Ovary (tissue), 9 donors: ENCODE results near the gene HS1BP3. TPM values are rescaled to one million over a fixed set of nuclear protein-coding genes. Genes with fewer than 3 reads are reported as not detected.

Experiments
- DNase-seq, 5 donors: peaks; one replicate each; pipeline ENCODE4 v3.0.0-alpha.2; 2019 to 2020
- H3K27ac ChIP-seq, 2 donors: fragments of 200-600 bp; one replicate each; pipeline versions ENCODE4 v1.5.1 to v1.8.0; 2019 to 2022
- H3K27me3 ChIP-seq: fragments of 200-600 bp; one replicate; pipeline ENCODE4 v1.8.0; 2022
- H3K36me3 ChIP-seq: fragments of 200-600 bp; sonication (generic); one replicate; pipeline ENCODE4 v1.5.1; 2019
- H3K4me1 ChIP-seq: one replicate; pipeline ENCODE4 v1.8.1; 2013; ENCODE audit warnings: mild to moderate bottlenecking, moderate library complexity; ENCODE audit not compliant: insufficient read depth
- H3K4me3 ChIP-seq: fragments of 200-600 bp; sonication (generic); one replicate; pipeline ENCODE4 v1.5.1; 2017
- H3K9me3 ChIP-seq, 2 donors: fragments of 200-600 bp in 1 of 2; sonication (generic) in 1 of 2; one replicate each; pipeline versions ENCODE4 v1.5.1 to v1.8.1; 2013 to 2019; ENCODE audit warnings: mild to moderate bottlenecking in 1 of 2, moderate library complexity in 1 of 2
- EP300 ChIP-seq: sonication (generic); formaldehyde crosslinking; IDR thresholded peaks from one replicate; pipeline ENCODE4 v1.6.1; 2017; ENCODE audit warnings: antibody characterized with exemption
- POLR2A ChIP-seq: fragments of 450-650 bp; IDR thresholded peaks from one replicate; pipeline ENCODE4 v1.6.1; 2017; ENCODE audit warnings: antibody characterized with exemption, mild to moderate bottlenecking, moderate library complexity
- WGBS, 3 donors: extraction: QIAGEN DNeasy Blood & Tissue Kit in 1 of 3; methylation state at CpG; one replicate each; pipeline versions ENCODE4 v1.1.5 to v1.1.7; 2013 to 2017; 5-methylcytosine and 5-hydroxymethylcytosine counted together
- intact Hi-C, 4 donors: fragments of 100-400 bp; cut with DNase I; formaldehyde crosslinking; loops; one replicate each; pipeline versions ENCODE4 v1.11.0 to v1.15.1; 2022 to 2023
- polyA plus RNA-seq, 2 donors: library from polyadenylated mRNA; stranded (reverse); fragments of 200-250 nt in 1 of 2; fragments of 350-450 nt in 1 of 2; fragmentation: Illumina TruSeq in 1 of 2; extraction: RNeasy Lipid Tissue Mini Kit (QIAGEN cat#74804) in 1 of 2; gene quantifications; one replicate each; pipeline ENCODE4 v1.2.3, GENCODE V29; 2013 to 2014
- total RNA-seq, 7 donors: library from RNA; depleted of rRNA in 2 of 7; stranded (reverse); fragments of >200 nt in 2 of 7; fragmentation: NEBNext Ultra II Directional in 3 of 7; extraction: Animal tissue kit (Norgen Biotek cat#: 25700) in 3 of 7; gene quantifications; one replicate each; pipeline versions ENCODE4 v1.1.0 to v1.2.4, GENCODE V29; 2016 to 2023
- TF ChIP-seq, protein P1 (sequence below), 3 donors: fragments of 450-650 bp in 2 of 3; fragments of 200-600 bp in 1 of 3; IDR thresholded peaks; one replicate each; pipeline versions ENCODE4 v1.5.1 to v1.8.0; 2016 to 2022; ENCODE audit warnings: antibody characterized with exemption in 3 of 3, mild to moderate bottlenecking in 1 of 3
- donor health status: DM: no; HTN: no; CAD: no; lungs with moderate emphysema.
- donor health status: DM: no; HTN: no; CAD: no.
- donor health status: Bipolar disorder and iron deficiency.
- donor health status: DM: yes; HTN: yes; CAD: no.
- donor health status: DM: no; HTN: no; CAD: no.
- donor health status: DM: yes; HTN: yes; CAD: no.

The HS1BP3 gene
- total and polyA plus RNA-seq, 9 donors, result 12.0 to 24.4 (median 22.2) TPM

DNA sequence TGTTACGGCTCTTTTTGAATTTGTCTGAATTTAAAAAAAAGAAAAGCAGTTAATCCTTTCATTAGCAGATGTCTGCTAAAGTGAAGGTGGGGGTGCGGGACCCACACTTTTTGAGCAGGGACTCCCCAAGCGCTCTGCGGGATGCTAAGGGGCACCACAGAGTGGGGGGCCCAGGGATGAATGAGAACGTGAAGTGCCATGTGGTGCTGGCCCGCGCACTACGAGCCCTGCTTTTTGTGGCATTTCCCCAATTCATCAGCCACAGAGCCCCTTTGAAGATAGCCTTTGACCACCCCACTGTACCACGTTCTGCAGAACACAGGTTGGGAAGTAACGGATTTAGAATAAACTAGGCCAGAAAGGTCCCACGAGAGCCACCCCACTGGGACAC is 28.6 kb downstream of the HS1BP3 start:
- Histone ChIP-seq H3K4me3 (no peak overlapping the region), H3K9me3 (no peaks in the 10 kb centered on the region), H3K36me3 (no peaks in the 10 kb centered on the region), H3K4me1 (peaks cover 14% of the 10 kb centered on the region), H3K27me3 (no peaks in the 10 kb centered on the region), H3K27ac (no peak overlapping the region)
- DNase-seq, result peak in 1 of 5 donors; percentile 22
- TF ChIP-seq, protein P1, sequence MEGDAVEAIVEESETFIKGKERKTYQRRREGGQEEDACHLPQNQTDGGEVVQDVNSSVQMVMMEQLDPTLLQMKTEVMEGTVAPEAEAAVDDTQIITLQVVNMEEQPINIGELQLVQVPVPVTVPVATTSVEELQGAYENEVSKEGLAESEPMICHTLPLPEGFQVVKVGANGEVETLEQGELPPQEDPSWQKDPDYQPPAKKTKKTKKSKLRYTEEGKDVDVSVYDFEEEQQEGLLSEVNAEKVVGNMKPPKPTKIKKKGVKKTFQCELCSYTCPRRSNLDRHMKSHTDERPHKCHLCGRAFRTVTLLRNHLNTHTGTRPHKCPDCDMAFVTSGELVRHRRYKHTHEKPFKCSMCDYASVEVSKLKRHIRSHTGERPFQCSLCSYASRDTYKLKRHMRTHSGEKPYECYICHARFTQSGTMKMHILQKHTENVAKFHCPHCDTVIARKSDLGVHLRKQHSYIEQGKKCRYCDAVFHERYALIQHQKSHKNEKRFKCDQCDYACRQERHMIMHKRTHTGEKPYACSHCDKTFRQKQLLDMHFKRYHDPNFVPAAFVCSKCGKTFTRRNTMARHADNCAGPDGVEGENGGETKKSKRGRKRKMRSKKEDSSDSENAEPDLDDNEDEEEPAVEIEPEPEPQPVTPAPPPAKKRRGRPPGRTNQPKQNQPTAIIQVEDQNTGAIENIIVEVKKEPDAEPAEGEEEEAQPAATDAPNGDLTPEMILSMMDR (IDR thresholded peaks at IDR 0.05), result no peak
- TF ChIP-seq POLR2A (no peak), EP300 (no peak)
- 92 to 93% (median 93%) methylated on average over 11 of the region's 11 CpGs for WGBS, 3 donors
- intact Hi-C loops, result no loop called here

DNA sequence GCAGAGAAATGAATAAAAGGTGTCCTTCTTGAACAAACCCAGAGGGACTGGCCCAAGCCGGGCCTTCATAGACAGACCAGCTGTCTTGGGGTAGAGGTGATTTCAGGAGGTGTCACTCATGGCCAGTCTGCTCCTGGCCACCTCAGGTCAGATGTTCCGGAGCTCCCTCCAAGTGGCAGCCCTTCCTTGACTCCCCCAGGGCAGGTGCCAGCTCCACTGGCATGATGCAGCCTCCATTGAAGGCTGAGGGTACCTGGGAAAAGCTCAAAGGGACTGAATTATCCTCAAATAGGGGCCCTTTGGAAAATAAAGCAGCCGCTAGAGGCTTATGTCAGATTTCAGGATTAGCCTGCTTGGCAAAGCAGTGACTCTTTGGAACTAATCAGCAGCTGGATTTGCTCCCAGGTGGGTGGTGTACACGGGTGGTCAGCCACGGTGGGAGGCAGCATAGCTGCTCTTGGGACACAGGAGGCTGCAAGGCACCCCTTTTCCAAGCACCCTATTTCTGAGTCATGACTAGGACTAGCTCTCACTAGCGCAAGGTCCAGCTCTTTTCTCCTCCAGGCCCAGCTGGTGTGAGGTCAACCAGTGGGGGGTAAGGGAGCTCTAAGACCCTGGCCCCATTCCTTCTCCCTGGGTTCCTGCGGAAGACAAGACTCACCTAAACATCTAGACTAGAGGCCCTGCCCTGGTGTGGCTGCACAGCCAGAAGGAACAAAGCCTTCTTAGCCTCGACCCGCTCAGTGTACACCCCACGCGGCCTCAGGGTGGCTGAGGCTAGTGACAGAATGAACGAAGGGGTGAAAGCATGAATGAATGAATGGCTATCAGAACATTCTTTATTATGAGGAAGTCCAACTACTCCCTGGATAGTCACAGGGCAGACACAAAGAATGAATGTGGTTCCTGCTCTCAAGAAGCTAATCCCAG is 29.3 kb downstream of the HS1BP3 start:
- no peak for TF ChIP-seq EP300
- no peak for TF ChIP-seq POLR2A
- TF ChIP-seq, protein P1 (IDR thresholded peaks at IDR 0.05), result no peak
- H3K27ac ChIP-seq, result no peak overlapping the region
- intact Hi-C loops, result no loop called here
- peak in 2 of 5 donors; percentile 18 to 31 for DNase-seq
- no peak overlapping the region for H3K4me3 ChIP-seq
- H3K36me3 ChIP-seq, result no peaks in the 10 kb centered on the region
- peaks cover 20% of the 10 kb centered on the region for H3K4me1 ChIP-seq
- no peaks in the 10 kb centered on the region for H3K27me3 ChIP-seq
- H3K9me3 ChIP-seq, result no peaks in the 10 kb centered on the region
- 77 to 81% (median 77%) methylated on average over 12 of the region's 12 CpGs for WGBS, 3 donors

DNA sequence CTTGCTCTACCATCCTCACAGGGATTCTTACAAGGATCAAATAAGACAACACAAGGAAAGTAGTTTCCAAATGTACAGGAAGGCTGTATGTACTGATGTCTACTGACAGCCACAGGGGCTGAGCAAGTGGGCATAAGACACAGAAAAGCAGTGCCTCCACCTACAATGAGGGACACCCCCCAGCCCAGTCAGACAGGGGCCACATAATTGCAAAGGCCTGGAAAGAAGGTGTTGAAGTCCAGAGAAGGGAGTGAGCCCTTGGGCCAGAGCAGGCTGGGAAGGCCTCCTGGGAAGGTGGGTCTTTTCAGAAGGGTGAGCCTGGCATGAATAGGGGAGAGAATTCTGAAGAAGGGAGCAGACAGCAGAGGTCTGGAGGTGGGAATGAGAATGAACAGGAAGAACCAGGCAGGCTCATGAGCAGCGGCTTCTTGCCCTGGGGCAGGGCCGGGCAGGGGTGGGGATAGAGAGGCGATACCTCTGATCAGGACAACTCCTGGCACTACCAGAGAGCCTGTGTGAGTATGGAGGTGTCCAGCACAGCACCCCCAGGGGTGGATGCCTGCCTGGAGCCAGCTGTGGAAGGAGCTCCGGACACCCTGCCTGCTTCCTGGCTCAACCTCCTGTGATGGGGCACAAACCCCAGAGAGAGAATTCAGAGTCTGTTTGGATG is 30.1 kb downstream of the HS1BP3 start:
- DNase-seq, result peak in 2 of 5 donors; percentile 12 to 30
- Histone ChIP-seq H3K27me3 (no peaks in the 10 kb centered on the region), H3K9me3 (no peaks in the 10 kb centered on the region), H3K27ac (peak overlapping the region in 1 of 2 donors; percentile 36), H3K36me3 (no peaks in the 10 kb centered on the region), H3K4me1 (peaks cover 28% of the 10 kb centered on the region), H3K4me3 (no peak overlapping the region)
- TF ChIP-seq EP300 (no peak), POLR2A (no peak)
- WGBS, 3 donors, result 83 to 98% (median 93%) methylated on average over 4 of the region's 4 CpGs
- intact Hi-C loops, result no loop called here

DNA sequence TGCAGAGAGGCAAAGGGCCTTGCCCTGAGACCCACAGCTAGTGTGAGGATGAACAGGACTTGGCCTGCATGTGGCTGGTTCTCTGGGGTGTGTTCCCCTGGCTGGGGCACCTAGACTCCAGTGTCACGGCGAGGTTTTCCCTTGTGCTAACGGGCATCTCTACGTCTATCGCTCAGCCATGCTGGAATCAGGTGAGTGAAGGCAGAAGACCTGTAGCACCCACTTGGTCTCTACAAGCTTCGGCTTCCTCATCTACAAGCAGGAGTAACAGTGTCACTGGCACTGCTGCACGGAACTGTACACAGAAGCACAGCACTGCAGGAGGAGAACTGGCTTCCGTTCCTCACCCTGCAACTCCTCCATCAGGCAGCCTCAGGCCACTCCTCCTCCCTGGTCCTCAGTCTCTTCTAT is 30.6 kb downstream of the HS1BP3 start:
- Histone ChIP-seq H3K27ac (peak overlapping the region in 1 of 2 donors; percentile 90), H3K27me3 (no peaks in the 10 kb centered on the region), H3K36me3 (no peaks in the 10 kb centered on the region), H3K4me1 (peaks cover 33% of the 10 kb centered on the region), H3K9me3 (no peaks in the 10 kb centered on the region), H3K4me3 (no peak overlapping the region)
- DNase-seq, result peak in 2 of 5 donors; percentile 19 to 33
- TF ChIP-seq POLR2A, result no peak
- TF ChIP-seq, protein P1 (IDR thresholded peaks at IDR 0.05), result no peak
- WGBS, 3 donors, result 81 to 94% (median 92%) methylated on average over 8 of the region's 8 CpGs
- intact Hi-C loops, result no loop called here
